ENCODE results near the gene FMNL2.

The FMNL2 gene

GRCh38 chr2:152477347-152478092 is 142.5 kb downstream of the FMNL2 start:
- H3K9me2 ChIP-seq (ENCODE audit: low read depth, low read length), result no peaks in the 10 kb centered on the region
- H2AFZ ChIP-seq (ENCODE audit: low read length), result no peak overlapping the region
- H3K27ac ChIP-seq (ENCODE audit: low read depth, low read length, poor library complexity, severe bottlenecking), result no peak overlapping the region
- no peaks in the 10 kb centered on the region for H3K79me2 ChIP-seq (ENCODE audit: insufficient read depth, low read length)
- H3K9ac ChIP-seq (ENCODE audit: low read length), result no peak overlapping the region
- no peaks in the 10 kb centered on the region for H3K27me3 ChIP-seq (ENCODE audit: insufficient read depth, low read length)
- no peaks in the 10 kb centered on the region for H3F3A ChIP-seq (ENCODE audit: insufficient read depth, low read length)
- H3K4me2 ChIP-seq (ENCODE audit: low read length), result no peak overlapping the region
- TF ChIP-seq CTCF (IDR thresholded peaks at IDR 0.05; ENCODE audit: low read length), result no peak
- no peak for TF ChIP-seq EZH2 (IDR thresholded peaks at IDR 0.05; ENCODE audit: borderline replicate concordance, low read length)
- no peaks in the 10 kb centered on the region for H3K36me3 ChIP-seq (ENCODE audit: insufficient read depth, low read length)
- H3K4me3 ChIP-seq (ENCODE audit: low read depth, low read length, poor library complexity, severe bottlenecking), result no peak overlapping the region
- H4K20me1 ChIP-seq (ENCODE audit: insufficient read depth, low read length), result no peaks in the 10 kb centered on the region
- no peaks in the 10 kb centered on the region for H3K9me3 ChIP-seq (ENCODE audit: low read length)
- no peaks in the 10 kb centered on the region for H3K4me1 ChIP-seq (ENCODE audit: insufficient read depth, low read length, severe bottlenecking)

DNA sequence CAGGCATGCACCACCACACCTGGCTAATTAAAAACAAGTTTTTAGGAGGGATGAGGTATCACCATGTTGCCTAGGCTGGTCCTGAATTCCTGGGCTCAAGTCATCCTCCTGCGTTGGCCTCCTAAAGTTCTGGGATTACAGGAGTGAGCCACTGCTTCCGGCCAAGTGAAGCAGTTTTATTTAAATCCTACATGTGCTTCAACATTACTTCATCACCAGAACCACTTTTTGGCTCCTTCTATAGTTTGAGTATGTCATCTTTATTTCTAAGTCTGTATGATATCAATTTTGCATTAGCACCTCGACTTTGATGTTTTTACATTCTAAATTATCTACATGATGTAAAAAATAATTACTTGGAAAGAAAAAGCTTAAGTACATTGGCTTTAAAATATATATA is 144.3 kb downstream of the FMNL2 start:
- Histone ChIP-seq H3K9ac (ENCODE audit: low read length) (no peak overlapping the region), H4K20me1 (ENCODE audit: insufficient read depth, low read length) (no peaks in the 10 kb centered on the region), H3K36me3 (ENCODE audit: insufficient read depth, low read length) (no peaks in the 10 kb centered on the region), H3K4me1 (ENCODE audit: insufficient read depth, low read length, severe bottlenecking) (no peaks in the 10 kb centered on the region), H3K27ac (ENCODE audit: low read depth, low read length, poor library complexity, severe bottlenecking) (no peak overlapping the region), H3K9me3 (ENCODE audit: low read length) (no peaks in the 10 kb centered on the region), H3K9me2 (ENCODE audit: low read depth, low read length) (no peaks in the 10 kb centered on the region), H3K4me3 (ENCODE audit: low read depth, low read length, poor library complexity, severe bottlenecking) (no peak overlapping the region), H2AFZ (ENCODE audit: low read length) (no peak overlapping the region), H3K27me3 (ENCODE audit: insufficient read depth, low read length) (no peaks in the 10 kb centered on the region), H3K79me2 (ENCODE audit: insufficient read depth, low read length) (no peaks in the 10 kb centered on the region), H3F3A (ENCODE audit: insufficient read depth, low read length) (no peaks in the 10 kb centered on the region), H3K4me2 (ENCODE audit: low read length) (no peak overlapping the region)
- TF ChIP-seq CTCF (IDR thresholded peaks at IDR 0.05; ENCODE audit: low read length) (no peak), EZH2 (IDR thresholded peaks at IDR 0.05; ENCODE audit: borderline replicate concordance, low read length) (no peak)

- Histone ChIP-seq H2AFZ (ENCODE audit: low read length) (no peak overlapping the region), H3K4me1 (ENCODE audit: insufficient read depth, low read length, severe bottlenecking) (no peaks in the 10 kb centered on the region), H3K27me3 (ENCODE audit: insufficient read depth, low read length) (no peaks in the 10 kb centered on the region), H3K9ac (ENCODE audit: low read length) (no peak overlapping the region), H4K20me1 (ENCODE audit: insufficient read depth, low read length) (no peaks in the 10 kb centered on the region), H3K9me2 (ENCODE audit: low read depth, low read length) (no peaks in the 10 kb centered on the region), H3F3A (ENCODE audit: insufficient read depth, low read length) (no peaks in the 10 kb centered on the region), H3K9me3 (ENCODE audit: low read length) (no peaks in the 10 kb centered on the region), H3K4me2 (ENCODE audit: low read length) (no peak overlapping the region), H3K27ac (ENCODE audit: low read depth, low read length, poor library complexity, severe bottlenecking) (no peak overlapping the region), H3K36me3 (ENCODE audit: insufficient read depth, low read length) (no peaks in the 10 kb centered on the region), H3K4me3 (ENCODE audit: low read depth, low read length, poor library complexity, severe bottlenecking) (no peak overlapping the region), H3K79me2 (ENCODE audit: insufficient read depth, low read length) (no peaks in the 10 kb centered on the region)
- TF ChIP-seq CTCF (IDR thresholded peaks at IDR 0.05; ENCODE audit: low read length), result no peak
Observed at GRCh38 chr2:152480821-152481399, 145.9 kb downstream of the FMNL2 start.
